Endothelial cell of umbilical vein (primary cell): ENCODE data around the gene CC2D1A. TPM values are rescaled to one million over a fixed set of nuclear protein-coding genes. Genes with fewer than 3 reads are reported as not detected.

Source experiments
- BruUV-seq: library from RNA; stranded (reverse); fragments of 400-500 nt; replicated peaks from 2 replicates; lab custom pipeline; 2021; lab: Mats Ljungman, UMichigan
- CTCF ChIA-PET: fragments of 300-600, 350-600 bp; sonication (Branson Sonifier 250); formaldehyde crosslinking; loops from one replicate; lab custom pipeline; 2021; ENCODE audit warnings: antibody characterized with exemption, inconsistent platforms; lab: Charles Lee
- POLR2A ChIA-PET: fragments of 300-600, 350-600 bp; sonication (Branson Sonifier 250); formaldehyde crosslinking; loops from one replicate; lab custom pipeline; 2021; ENCODE audit warnings: antibody characterized with exemption, inconsistent platforms; lab: Charles Lee
- DNase-seq: peaks from one replicate; pipeline ENCODE4 v3.0.0-alpha.2; 2011; ENCODE audit warnings: low read depth, low spot score
- FAIRE-seq: peaks from 2 replicates; lab custom pipeline; 2011; peaks lifted over from hg19 to GRCh38; lab: Jason Lieb, UNC
- H2AFZ ChIP-seq: 2 replicates; pipeline ENCODE4 v1.6.0; 2012; ENCODE audit warnings: low read depth, low read length, control low read depth, inconsistent platforms
- H3K27ac ChIP-seq: 2 replicates; pipeline ENCODE4 v1.5.1; 2011; ENCODE audit warnings: low read depth, mild to moderate bottlenecking, control low read depth, low read length, moderate library complexity; ENCODE audit not compliant: insufficient read depth
- H3K27me3 ChIP-seq, 2 experiments: 2 replicates each; pipeline versions ENCODE4 v1.6.0 to v1.6.1; 2011; ENCODE audit warnings: low read length in 2 of 2, mixed read lengths in 1 of 2; ENCODE audit not compliant: control insufficient read depth in 2 of 2, insufficient read depth in 2 of 2
- H3K36me3 ChIP-seq, 2 experiments: 2 replicates in 1 of 2; 3 replicates in 1 of 2; pipeline ENCODE4 v1.5.1; 2011; ENCODE audit warnings: low read length in 2 of 2, mild to moderate bottlenecking in 1 of 2, moderate library complexity in 1 of 2; ENCODE audit not compliant: control insufficient read depth in 2 of 2, insufficient read depth in 2 of 2; ENCODE audit errors: extremely low read depth in 1 of 2
- H3K4me1 ChIP-seq: 3 replicates; pipeline ENCODE4 v1.5.1; 2011; ENCODE audit warnings: mild to moderate bottlenecking, low read length; ENCODE audit not compliant: control insufficient read depth, insufficient read depth; ENCODE audit errors: extremely low read depth
- H3K4me2 ChIP-seq: 2 replicates; pipeline ENCODE4 v1.6.1; 2011; ENCODE audit warnings: low read length, control low read depth, mixed read lengths; ENCODE audit not compliant: insufficient read depth
- H3K4me3 ChIP-seq, 3 experiments: fragments of 200-600 bp in 1 of 3; sonication (generic), shearing (Covaris generic) in 1 of 3; replicated peaks in 1 of 3; 2 replicates each; pipeline ENCODE4 v1.5.1; 2011 to 2016; ENCODE audit warnings: control low read depth in 3 of 3, low read length in 3 of 3, mild to moderate bottlenecking in 2 of 3, inconsistent platforms in 1 of 3, low read depth in 1 of 3, moderate library complexity in 1 of 3; ENCODE audit not compliant: insufficient read depth in 1 of 3
- H3K79me2 ChIP-seq: 2 replicates; pipeline ENCODE4 v1.6.0; 2012; ENCODE audit warnings: low read length, inconsistent platforms; ENCODE audit not compliant: control insufficient read depth, insufficient read depth
- H3K9ac ChIP-seq: replicated peaks from 2 replicates; pipeline ENCODE3; 2011; ENCODE audit warnings: low read length, control low read depth; ENCODE audit not compliant: insufficient read depth; ENCODE audit errors: extremely low read depth
- H3K9me1 ChIP-seq: replicated peaks from 3 replicates; pipeline ENCODE4 v1.6.0; 2011; ENCODE audit warnings: mild to moderate bottlenecking, low read length; ENCODE audit not compliant: control insufficient read depth, insufficient read depth; ENCODE audit errors: extremely low read depth
- H3K9me3 ChIP-seq: replicated peaks from 2 replicates; pipeline ENCODE4 v1.5.1; 2012; ENCODE audit warnings: low read length, inconsistent platforms; ENCODE audit not compliant: control insufficient read depth, insufficient read depth
- H4K20me1 ChIP-seq: replicated peaks from 2 replicates; pipeline ENCODE3; 2011; ENCODE audit warnings: mild to moderate bottlenecking, low read length; ENCODE audit not compliant: control insufficient read depth, insufficient read depth; ENCODE audit errors: extremely low read depth
- CTCF ChIP-seq, 2 donors: IDR thresholded peaks; 1 replicate in 1 of 2; 2 replicates in 1 of 2; pipeline ENCODE4 v1.5.1; 2011; ENCODE audit warnings: low read length in 2 of 2, mild to moderate bottlenecking in 2 of 2, moderate library complexity in 2 of 2, control low read depth in 1 of 2, inconsistent platforms in 1 of 2, low read depth in 1 of 2; ENCODE audit not compliant: insufficient read depth in 1 of 2; ENCODE audit errors: extremely low read depth in 1 of 2
- EZH2 ChIP-seq: IDR thresholded peaks from 2 replicates; pipeline ENCODE4 v1.6.1; 2012; ENCODE audit warnings: borderline replicate concordance, low read depth, mild to moderate bottlenecking, moderate library complexity, low read length, inconsistent platforms; ENCODE audit not compliant: severe bottlenecking
- FOS ChIP-seq: IDR thresholded peaks from 2 replicates; pipeline ENCODE4 v1.6.1; 2011; ENCODE audit warnings: mild to moderate bottlenecking, low read length, moderate library complexity, borderline replicate concordance; ENCODE audit not compliant: insufficient read depth
- GATA2 ChIP-seq: IDR thresholded peaks from 2 replicates; pipeline ENCODE4 v1.7.0; 2011; ENCODE audit warnings: low read depth, mild to moderate bottlenecking, moderate library complexity, mixed read lengths, low read length; ENCODE audit not compliant: insufficient read length, insufficient read depth
- JUN ChIP-seq: IDR thresholded peaks from 2 replicates; pipeline ENCODE4 v1.6.1; 2011; ENCODE audit warnings: borderline replicate concordance, low read depth; ENCODE audit not compliant: insufficient read length, insufficient read depth
- MAX ChIP-seq: IDR thresholded peaks from 2 replicates; pipeline ENCODE4 v1.6.1; 2011; ENCODE audit not compliant: insufficient read depth, insufficient read length
- MYC ChIP-seq: IDR thresholded peaks from one replicate; pipeline ENCODE4 v1.6.1; 2011; ENCODE audit warnings: mild to moderate bottlenecking, low read depth, low read length
- POLR2A ChIP-seq: IDR thresholded peaks from 2 replicates; pipeline ENCODE4 v1.6.1; 2012; ENCODE audit warnings: low read depth, mild to moderate bottlenecking, control low read depth, low read length
- POLR2AphosphoS5 ChIP-seq: IDR thresholded peaks from 2 replicates; pipeline ENCODE4 v1.6.1; 2012; ENCODE audit warnings: low read depth, mild to moderate bottlenecking, control low read depth, low read length, moderate library complexity; ENCODE audit not compliant: insufficient read depth
- dilution Hi-C: fragments of 300-500 bp; cut with MboI; formaldehyde crosslinking; loops from one replicate; pipeline ENCODE4 v1.15.0; 2019; ENCODE audit warnings: low sequenced_read_pairs; ENCODE audit not compliant: extremely low pct_ligation_motif_present
- intact Hi-C: fragments of 100-400 bp; cut with micrococcal nuclease; formaldehyde crosslinking; loops from one replicate; pipeline ENCODE4 v1.10.0; 2022
- polyA plus RNA-seq, 4 experiments: library from polyadenylated mRNA; depleted of rRNA in 3 of 4; stranded (reverse) in 3 of 4; unstranded in 1 of 4; fragments of >200 nt; gene quantifications; 2 replicates each; pipeline versions ENCODE4 v1.2.1 to v1.2.3, GENCODE V29; 2011 to 2012; ENCODE audit warnings: missing spikeins in 1 of 4
- total RNA-seq: library from RNA; stranded (reverse); gene quantifications from 2 replicates; pipeline ENCODE4 v1.2.3, GENCODE V29; 2021

Gene CC2D1A
- total and polyA plus RNA-seq, 2 donors (not counting 3 experiments of a cell fraction or from before 2014, with no cell fraction given): 13.6 to 33.7 TPM

- Histone ChIP-seq H3K79me2 (no peaks in the 10 kb centered on the region), H3K36me3 (no peaks in the 10 kb centered on the region), H3K9ac (peak overlapping the region; percentile 75), H3K4me1 (peaks cover 17% of the 10 kb centered on the region), H2AFZ (peak overlapping the region; percentile 41), H3K27ac (no peak overlapping the region), H3K27me3 (no peaks in the 10 kb centered on the region), H3K4me3 (peak overlapping the region in 1 of 3 experiments; percentile 65), H3K4me2 (no peak overlapping the region), H4K20me1 (no peaks in the 10 kb centered on the region), H3K9me3 (no peaks in the 10 kb centered on the region), H3K9me1 (no peaks in the 10 kb centered on the region)
- dilution Hi-C loops: no loop called here
- TF ChIP-seq MYC (no peak), POLR2AphosphoS5 (no peak), EZH2 (no peak), POLR2A (no peak), MAX (no peak), JUN (no peak), GATA2 (no peak), CTCF (IDR thresholded peaks at IDR 0.05; ENCODE audit: extremely low read depth in 1 of 2, insufficient read depth in 1 of 2, low read depth in 1 of 2, low read length in 2 of 2) (no peak), FOS (no peak)
- DNase-seq: no peak
- no TSS peak for BruUV-seq
- POLR2A ChIA-PET: no interaction called here
- no peak for FAIRE-seq
- CTCF ChIA-PET: interaction anchor here (0.6 to 5.0 kb wide), 4 partner anchors 10 to 887 kb away, joined by 3 to 62 read pairs (median 4); no protein-coding TSS in a partner anchor
- intact Hi-C loops: no loop called here
Measured at GRCh38 chr19:13864667-13865570, 41.1 kb upstream of the CC2D1A start.
